Hepatocyte (in vitro differentiated cells): ENCODE data around the gene CELA2B.

ENCODE experiments used
- EZH2 ChIP-seq: fragments of 200-600 bp; sonication (generic); IDR thresholded peaks from 2 replicates; pipeline ENCODE4 v1.6.1; 2016; ENCODE audit warnings: antibody characterized with exemption, mild to moderate bottlenecking, borderline replicate concordance
- EZH2phosphoT487 ChIP-seq: fragments of 200-600 bp; sonication (generic); IDR thresholded peaks from one replicate; pipeline ENCODE4 v1.6.1; 2018; ENCODE audit warnings: antibody characterized with exemption, mild to moderate bottlenecking, low read depth, moderate library complexity; ENCODE audit not compliant: unreplicated experiment, severe bottlenecking
- TF ChIP-seq, protein P1 (sequence below): fragments of 200-600 bp; sonication (generic); IDR thresholded peaks from 2 replicates; pipeline ENCODE4 v1.5.1; 2016; ENCODE audit warnings: antibody characterized with exemption, mild to moderate bottlenecking; ENCODE audit not compliant: poor library complexity

DNA sequence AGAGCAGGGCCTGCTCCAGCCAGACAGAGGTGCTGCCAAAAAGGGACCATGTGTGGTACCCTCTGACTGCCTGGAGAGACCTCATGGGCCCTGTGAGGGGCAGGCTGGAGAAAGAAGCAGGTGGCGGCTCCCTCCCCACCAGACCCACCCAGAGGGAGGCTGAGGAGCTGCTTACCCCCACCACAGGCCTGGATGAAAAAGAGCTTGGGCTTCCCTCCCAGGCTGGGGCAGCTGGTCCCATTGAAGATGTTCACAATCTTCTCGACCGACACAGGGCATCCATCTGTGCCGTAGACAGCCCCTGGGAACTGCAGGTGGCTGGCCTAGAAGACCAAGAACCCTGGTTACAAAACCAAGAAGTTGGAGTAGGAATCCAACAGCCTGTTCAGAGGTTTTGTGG, 28.5 kb downstream of the CELA2B start:
- no peak for TF ChIP-seq EZH2
- TF ChIP-seq, protein P1, sequence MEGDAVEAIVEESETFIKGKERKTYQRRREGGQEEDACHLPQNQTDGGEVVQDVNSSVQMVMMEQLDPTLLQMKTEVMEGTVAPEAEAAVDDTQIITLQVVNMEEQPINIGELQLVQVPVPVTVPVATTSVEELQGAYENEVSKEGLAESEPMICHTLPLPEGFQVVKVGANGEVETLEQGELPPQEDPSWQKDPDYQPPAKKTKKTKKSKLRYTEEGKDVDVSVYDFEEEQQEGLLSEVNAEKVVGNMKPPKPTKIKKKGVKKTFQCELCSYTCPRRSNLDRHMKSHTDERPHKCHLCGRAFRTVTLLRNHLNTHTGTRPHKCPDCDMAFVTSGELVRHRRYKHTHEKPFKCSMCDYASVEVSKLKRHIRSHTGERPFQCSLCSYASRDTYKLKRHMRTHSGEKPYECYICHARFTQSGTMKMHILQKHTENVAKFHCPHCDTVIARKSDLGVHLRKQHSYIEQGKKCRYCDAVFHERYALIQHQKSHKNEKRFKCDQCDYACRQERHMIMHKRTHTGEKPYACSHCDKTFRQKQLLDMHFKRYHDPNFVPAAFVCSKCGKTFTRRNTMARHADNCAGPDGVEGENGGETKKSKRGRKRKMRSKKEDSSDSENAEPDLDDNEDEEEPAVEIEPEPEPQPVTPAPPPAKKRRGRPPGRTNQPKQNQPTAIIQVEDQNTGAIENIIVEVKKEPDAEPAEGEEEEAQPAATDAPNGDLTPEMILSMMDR: no peak
- no peak for TF ChIP-seq EZH2phosphoT487
